Heart right ventricle (tissue), 16 donors: ENCODE results near the gene AATF. TPM values are rescaled to one million over a fixed set of nuclear protein-coding genes. Genes with fewer than 3 reads are reported as not detected.
A peak's percentile ranks its signal among the peaks of the same experiment; 100 is the strongest.

Source experiments
- ATAC-seq, 8 donors: fragments of 200-7000 bp; cut with Tn5 transposase; one replicate each; pipeline ENCODE4 v1.9.1; 2020; ENCODE audit warnings: mild to moderate bottlenecking in 8 of 8, moderate library complexity in 8 of 8, moderate number of reproducible peaks in 1 of 8
- DNase-seq, 2 donors: peaks; one replicate each; pipeline ENCODE4 v3.0.0-alpha.2; 2020
- H3K27ac ChIP-seq, 10 donors: fragments of 200-600 bp; sonication (generic) in 2 of 10; one replicate each; pipeline versions ENCODE4 v1.5.0 to v1.8.0; 2020 to 2022; ENCODE audit warnings: mild to moderate bottlenecking in 3 of 10
- H3K27me3 ChIP-seq, 7 donors: fragments of 200-600 bp; one replicate each; pipeline ENCODE4 v1.8.0; 2021 to 2022; ENCODE audit warnings: mild to moderate bottlenecking in 2 of 7
- H3K36me3 ChIP-seq, 9 donors: fragments of 200-600 bp; sonication (generic) in 1 of 9; one replicate each; pipeline versions ENCODE4 v1.5.0 to v1.8.0; 2020 to 2022; ENCODE audit warnings: mild to moderate bottlenecking in 2 of 9
- H3K4me1 ChIP-seq, 9 donors: fragments of 200-600 bp; sonication (generic) in 1 of 9; one replicate each; pipeline versions ENCODE4 v1.5.0 to v1.8.0; 2020 to 2022; ENCODE audit warnings: mild to moderate bottlenecking in 4 of 9
- H3K4me3 ChIP-seq, 10 donors: fragments of 200-600 bp; sonication (generic) in 2 of 10; one replicate each; pipeline versions ENCODE4 v1.5.0 to v1.8.0; 2020 to 2022; ENCODE audit warnings: mild to moderate bottlenecking in 7 of 10, moderate library complexity in 2 of 10
- H3K9me3 ChIP-seq, 11 donors: fragments of 200-600 bp in 10 of 11; sonication (generic) in 2 of 11; one replicate each; pipeline versions ENCODE4 v1.5.0 to v1.8.0; 2013 to 2022; ENCODE audit warnings: mild to moderate bottlenecking in 2 of 11, control low read depth in 1 of 11, moderate library complexity in 1 of 11
- WGBS, 2 donors: extraction: QIAGEN DNeasy Blood & Tissue Kit; methylation state at CpG; one replicate each; pipeline ENCODE4 v1.1.7; 2013; ENCODE audit warnings: inconsistent platforms in 1 of 2; 5-methylcytosine and 5-hydroxymethylcytosine counted together
- intact Hi-C, 10 donors: fragments of 100-400 bp; cut with DNase I; formaldehyde crosslinking; loops; one replicate each; pipeline versions ENCODE4 v1.11.1 to v1.14.2; 2022
- polyA plus RNA-seq, 2 donors: library from polyadenylated mRNA; stranded (reverse); fragments of 200-250 nt; gene quantifications; one replicate each; pipeline ENCODE4 v1.2.3, GENCODE V29; 2013
- total RNA-seq, 10 donors: library from RNA; stranded (reverse); fragmentation: NEBNext Ultra II Directional in 3 of 10; extraction: Animal tissue kit (Norgen Biotek cat#: 25700) in 3 of 10; gene quantifications; one replicate each; pipeline versions ENCODE4 v1.2.1 to v1.2.4, GENCODE V29; 2021 to 2023
- TF ChIP-seq, protein P1 (sequence below), 9 donors: fragments of 200-600 bp; sonication (generic) in 2 of 9; IDR thresholded peaks; one replicate each; pipeline versions ENCODE4 v1.5.0 to v1.8.0; 2021 to 2022; ENCODE audit warnings: antibody characterized with exemption in 9 of 9, mild to moderate bottlenecking in 5 of 9, moderate library complexity in 1 of 9
- donor health status: Arrhythmogenic right ventricular cardiomyopathy.
- donor health status: ischemic (EF 13 %, LVEDD 7.1; RV severe dilation, severe dysfunction).
- donor health status: healthy with polysubstance abuse.
- donor health status: DM: no; HTN: yes; CAD: no.
- donor health status: DM: no; HTN: no; CAD: no.
- donor health status: ischemic (EF 25% LVEDD 6.9; RV normal size, moderate dysfunction).
- donor health status: ischemic (EF 25% LVEDD 5.7; RV mildly dilated, moderate dysfunction).
- donor health status: healthy.
- donor health status: DM: yes; HTN: yes; CAD: no.
- donor health status: Ischemic cardiomyopathy.
- donor health status: ischemic (EF 35%, LVEDD 5.7; RV mildly dilated, moderate dysfunction).
- donor health status: nonischemic (EF 11% LVEDD 7.7; RV severe dilation, severe dysfunction).
- donor health status: DM: yes; HTN: yes; CAD: no.
- donor health status: PGD.
- donor health status: ischemic (EF 29% LVEDD 5.4; RV normal size, mild dysfunction).
- donor health status: nonischemic (EF 23%, LVEDD 6.1; RV moderate dilation, normal function).

The AATF gene
- total and polyA plus RNA-seq, 12 donors = 19.9 to 35.5 (median 26.0) TPM

DNA sequence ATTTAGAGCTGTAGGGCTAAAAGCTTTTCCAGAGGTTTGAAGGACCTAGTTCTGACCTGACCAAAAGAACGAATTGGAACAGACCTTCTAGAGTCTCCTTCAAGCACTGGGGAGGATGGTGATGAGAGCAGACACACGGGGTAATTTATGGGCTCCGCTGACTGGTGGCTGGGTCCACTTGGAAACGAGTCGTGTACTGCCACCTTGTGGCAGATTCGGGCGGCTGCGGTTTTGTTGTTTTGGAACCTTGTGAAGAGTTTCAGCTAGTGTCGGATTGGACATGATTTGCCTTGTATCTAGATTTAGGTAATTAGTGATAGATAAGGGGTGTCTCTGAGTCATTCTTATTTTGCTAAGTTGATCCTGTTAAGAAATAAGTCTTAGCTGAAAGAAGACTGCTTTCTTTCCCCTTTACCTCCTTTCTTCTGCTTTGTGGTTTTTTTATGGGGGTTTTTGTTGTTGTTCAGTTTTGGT lies 98.9 kb downstream of the AATF start:
- peak in 6 of 8 donors; percentile 61 to 83 (median 70) for ATAC-seq
- intact Hi-C loops = loop anchor here (1.0 to 5.0 kb wide), 6 partner anchors 415 to 425 kb away; no protein-coding TSS in a partner anchor
- Histone ChIP-seq H3K4me1 (no peaks in the 10 kb centered on the region), H3K27me3 (no peaks in the 10 kb centered on the region), H3K36me3 (peaks cover 0 to 57% (median 0%) of the 10 kb centered on the region in 9 donors), H3K27ac (no peak overlapping the region), H3K4me3 (no peak overlapping the region), H3K9me3 (no peaks in the 10 kb centered on the region)
- TF ChIP-seq, protein P1, sequence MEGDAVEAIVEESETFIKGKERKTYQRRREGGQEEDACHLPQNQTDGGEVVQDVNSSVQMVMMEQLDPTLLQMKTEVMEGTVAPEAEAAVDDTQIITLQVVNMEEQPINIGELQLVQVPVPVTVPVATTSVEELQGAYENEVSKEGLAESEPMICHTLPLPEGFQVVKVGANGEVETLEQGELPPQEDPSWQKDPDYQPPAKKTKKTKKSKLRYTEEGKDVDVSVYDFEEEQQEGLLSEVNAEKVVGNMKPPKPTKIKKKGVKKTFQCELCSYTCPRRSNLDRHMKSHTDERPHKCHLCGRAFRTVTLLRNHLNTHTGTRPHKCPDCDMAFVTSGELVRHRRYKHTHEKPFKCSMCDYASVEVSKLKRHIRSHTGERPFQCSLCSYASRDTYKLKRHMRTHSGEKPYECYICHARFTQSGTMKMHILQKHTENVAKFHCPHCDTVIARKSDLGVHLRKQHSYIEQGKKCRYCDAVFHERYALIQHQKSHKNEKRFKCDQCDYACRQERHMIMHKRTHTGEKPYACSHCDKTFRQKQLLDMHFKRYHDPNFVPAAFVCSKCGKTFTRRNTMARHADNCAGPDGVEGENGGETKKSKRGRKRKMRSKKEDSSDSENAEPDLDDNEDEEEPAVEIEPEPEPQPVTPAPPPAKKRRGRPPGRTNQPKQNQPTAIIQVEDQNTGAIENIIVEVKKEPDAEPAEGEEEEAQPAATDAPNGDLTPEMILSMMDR (IDR thresholded peaks at IDR 0.05) = peak; percentile 77 to 92 (median 88)
- peak; percentile 64 to 66 for DNase-seq
- WGBS, 2 donors = 7% methylated on average over 9 of the region's 9 CpGs

DNA sequence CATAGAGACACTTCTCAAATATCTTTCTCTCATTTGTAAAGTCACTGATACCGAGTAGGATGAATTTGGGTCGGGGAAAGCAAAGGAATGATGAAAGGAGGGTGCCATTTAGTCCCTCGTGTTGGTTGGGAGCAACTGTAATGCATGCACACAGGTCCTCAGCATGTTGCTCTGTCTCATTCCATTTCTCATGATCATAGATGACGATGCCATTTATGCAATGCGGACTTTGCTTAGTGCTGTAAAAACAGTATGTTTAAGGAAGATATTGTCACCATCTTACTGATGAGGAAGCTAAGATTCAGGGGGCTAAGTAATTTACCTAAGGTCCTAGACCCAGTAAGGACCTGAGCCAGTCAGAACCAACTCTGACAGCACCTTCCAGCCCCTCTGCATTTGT lies 100.1 kb downstream of the AATF start:
- intact Hi-C loops = loop anchor here in 4 of 10 donors (2.0 to 5.0 kb wide), 3 partner anchors 417 to 427 kb away; no protein-coding TSS in a partner anchor
- no peaks in the 10 kb centered on the region for H3K27me3 ChIP-seq
- H3K36me3 ChIP-seq = peaks cover 0 to 57% (median 0%) of the 10 kb centered on the region in 9 donors
- DNase-seq (no peak), ATAC-seq (no peak)
- H3K4me3 ChIP-seq = no peak overlapping the region
- no peaks in the 10 kb centered on the region for H3K9me3 ChIP-seq
- H3K4me1 ChIP-seq = no peaks in the 10 kb centered on the region
- TF ChIP-seq, protein P1 (IDR thresholded peaks at IDR 0.05) = no peak
- WGBS, 2 donors = 93 to 96% methylated on average over 5 of the region's 5 CpGs
- no peak overlapping the region for H3K27ac ChIP-seq

DNA sequence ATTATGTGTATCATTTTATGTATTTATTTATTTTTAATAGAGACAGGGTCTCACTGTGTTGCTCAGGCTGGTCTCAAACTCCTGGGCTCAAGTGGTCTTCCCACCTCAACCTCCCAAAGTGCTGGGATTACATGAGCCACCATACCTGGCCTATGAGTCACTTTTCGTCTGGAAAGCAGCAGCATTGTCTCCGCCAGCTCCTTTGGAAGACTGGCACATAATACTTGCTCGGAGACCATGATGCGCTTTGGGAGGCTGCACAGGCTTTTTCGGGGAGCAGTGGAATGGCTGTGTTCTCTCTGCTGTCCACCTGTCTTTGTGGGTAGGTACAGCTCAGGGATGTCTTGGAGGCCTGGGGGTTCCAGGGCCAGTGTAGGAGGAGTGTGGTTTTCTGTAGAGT lies 102.2 kb downstream of the AATF start:
- Histone ChIP-seq H3K4me1 (no peaks in the 10 kb centered on the region), H3K27me3 (no peaks in the 10 kb centered on the region), H3K9me3 (no peaks in the 10 kb centered on the region), H3K36me3 (peaks cover 0 to 60% (median 0%) of the 10 kb centered on the region in 9 donors), H3K27ac (no peak overlapping the region), H3K4me3 (no peak overlapping the region)
- intact Hi-C loops = loop anchor here in 1 of 10 donors (2.0 kb wide), 1 partner anchor 58 kb away; no protein-coding TSS in a partner anchor
- WGBS, 2 donors = 94 to 95% methylated on average over 5 of the region's 5 CpGs
- DNase-seq = no peak
- no peak for ATAC-seq
- TF ChIP-seq, protein P1 (IDR thresholded peaks at IDR 0.05) = no peak

DNA sequence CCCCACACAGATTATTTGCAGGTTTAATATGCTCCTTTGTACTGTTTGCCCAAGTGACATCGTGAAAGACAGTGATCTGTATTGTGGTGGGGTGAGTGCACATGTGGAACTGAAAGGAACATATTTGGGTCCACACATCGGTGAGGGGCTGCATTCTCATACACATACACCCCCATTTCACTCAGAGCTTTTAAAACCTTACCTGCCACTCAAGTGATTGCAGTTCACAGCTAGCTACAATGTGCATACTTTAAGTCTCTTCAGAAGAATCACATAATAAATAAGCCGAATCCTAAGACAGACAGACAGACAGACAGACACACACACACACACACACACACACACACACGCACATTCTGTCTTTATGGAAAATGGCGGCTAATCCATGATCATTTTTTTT lies 102.6 kb downstream of the AATF start:
- H3K9me3 ChIP-seq = no peaks in the 10 kb centered on the region
- intact Hi-C loops = loop anchor here in 1 of 10 donors (2.0 kb wide), 1 partner anchor 59 kb away; no protein-coding TSS in a partner anchor
- WGBS, 2 donors = 93 to 94% methylated on average over 5 of the region's 5 CpGs
- no peak overlapping the region for H3K4me3 ChIP-seq
- peaks cover 0 to 63% (median under 1%) of the 10 kb centered on the region in 9 donors for H3K36me3 ChIP-seq
- no peaks in the 10 kb centered on the region for H3K27me3 ChIP-seq
- no peak for DNase-seq
- no peaks in the 10 kb centered on the region for H3K4me1 ChIP-seq
- H3K27ac ChIP-seq = no peak overlapping the region
- ATAC-seq = no peak
- TF ChIP-seq, protein P1 (IDR thresholded peaks at IDR 0.05) = no peak
